OCI-LY1 (cell line): Measurements from ENCODE around the gene NWD2.

Experiments
- H2AFZ ChIP-seq: fragments of 200-600 bp; sonication (generic), shearing (Covaris generic); 2 replicates; pipeline ENCODE4 v1.6.0; 2014; ENCODE audit warnings: antibody characterized with exemption, mild to moderate bottlenecking, low read length
- H3F3A ChIP-seq: fragments of 200-600 bp; sonication (generic), shearing (Covaris generic); 2 replicates; pipeline ENCODE4 v1.6.0; 2014; ENCODE audit warnings: mild to moderate bottlenecking, antibody characterized with exemption, low read length, moderate library complexity; ENCODE audit not compliant: insufficient read depth
- H3K27ac ChIP-seq: fragments of 200-600 bp; sonication (generic); 2 replicates; pipeline ENCODE4 v1.5.1; 2014; ENCODE audit warnings: low read length, mixed run types, mild to moderate bottlenecking, low read depth; ENCODE audit not compliant: poor library complexity, severe bottlenecking
- H3K27me3 ChIP-seq: fragments of 200-600 bp; sonication (generic); 2 replicates; pipeline ENCODE4 v1.6.0; 2014; ENCODE audit warnings: antibody characterized with exemption, mild to moderate bottlenecking, low read length, moderate library complexity; ENCODE audit not compliant: insufficient read depth
- H3K36me3 ChIP-seq: fragments of 200-600 bp; sonication (generic); 2 replicates; pipeline ENCODE4 v1.6.1; 2014; ENCODE audit warnings: mild to moderate bottlenecking, antibody characterized with exemption, low read length, moderate library complexity, mixed read lengths; ENCODE audit not compliant: insufficient read depth
- H3K4me1 ChIP-seq: fragments of 200-600 bp; sonication (generic); 2 replicates; pipeline ENCODE4 v1.5.1; 2014; ENCODE audit warnings: mild to moderate bottlenecking, low read length, moderate library complexity; ENCODE audit not compliant: insufficient read depth, severe bottlenecking
- H3K4me2 ChIP-seq: fragments of 200-600 bp; sonication (generic), shearing (Covaris generic); 2 replicates; pipeline ENCODE4 v1.6.1; 2014; ENCODE audit warnings: low read length
- H3K4me3 ChIP-seq: fragments of 200-600 bp; sonication (generic); 2 replicates; pipeline ENCODE4 v1.5.1; 2014; ENCODE audit warnings: low read length, low read depth, mild to moderate bottlenecking, mixed read lengths; ENCODE audit not compliant: poor library complexity, severe bottlenecking
- H3K79me2 ChIP-seq: fragments of 200-600 bp; shearing (Covaris generic); 2 replicates; pipeline ENCODE4 v1.6.1; 2016; ENCODE audit warnings: mixed run types, low read length, mixed read lengths; ENCODE audit not compliant: insufficient read depth
- H3K9ac ChIP-seq: fragments of 200-600 bp; sonication (generic), shearing (Covaris generic); 2 replicates; pipeline ENCODE4 v1.6.1; 2014; ENCODE audit warnings: mild to moderate bottlenecking, low read length, mixed read lengths
- H3K9me2 ChIP-seq: fragments of 200-600 bp; sonication (generic), shearing (Covaris generic); 2 replicates; pipeline ENCODE4 v1.6.1; 2014; ENCODE audit warnings: low read depth, mild to moderate bottlenecking, low read length, mixed read lengths
- H3K9me3 ChIP-seq: fragments of 200-600 bp; shearing (Covaris generic); 2 replicates; pipeline ENCODE4 v1.6.1; 2014; ENCODE audit warnings: low read length, mixed read lengths
- H4K20me1 ChIP-seq: fragments of 200-600 bp; sonication (generic), shearing (Covaris generic); 2 replicates; pipeline ENCODE4 v1.6.0; 2016; ENCODE audit warnings: mild to moderate bottlenecking, low read length; ENCODE audit not compliant: insufficient read depth
- EZH2 ChIP-seq: fragments of 200-600 bp; sonication (generic), shearing (Covaris generic); IDR thresholded peaks from 2 replicates; pipeline ENCODE4 v1.8.0; 2017; ENCODE audit warnings: borderline replicate concordance, mixed run types, mild to moderate bottlenecking, antibody characterized with exemption, low read length, moderate library complexity, mixed read lengths
- TF ChIP-seq, protein P1 (sequence below): fragments of 200-600 bp; sonication (generic), shearing (Covaris generic); IDR thresholded peaks from 2 replicates; pipeline ENCODE4 v1.5.1; 2017; ENCODE audit warnings: mild to moderate bottlenecking, antibody characterized with exemption, low read length, moderate library complexity, mixed read lengths

NWD2 gene

DNA sequence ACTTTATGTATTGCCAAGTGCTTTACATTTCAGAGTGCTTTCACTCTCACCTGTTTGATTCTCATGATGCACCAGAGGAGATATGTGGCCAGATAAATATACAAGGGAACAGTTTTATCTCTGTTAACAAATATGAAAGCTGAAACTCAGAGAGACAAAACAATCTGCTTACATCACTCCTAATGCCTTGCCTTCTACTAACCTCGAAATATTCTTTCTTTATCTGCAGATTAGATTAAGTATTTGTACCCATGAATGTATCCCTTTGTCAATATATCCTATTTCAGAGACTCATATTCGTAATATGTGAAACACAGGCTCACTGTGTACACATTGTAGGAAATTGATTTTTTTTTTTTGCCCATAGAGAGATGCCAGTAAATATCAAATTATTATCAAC, 178.1 kb downstream of the NWD2 start:
- H3K4me1 ChIP-seq, result no peaks in the 10 kb centered on the region
- no peak overlapping the region for H3K9ac ChIP-seq
- no peak overlapping the region for H3K27ac ChIP-seq
- H3K27me3 ChIP-seq, result no peaks in the 10 kb centered on the region
- no peak overlapping the region for H3K4me3 ChIP-seq
- no peak overlapping the region for H2AFZ ChIP-seq
- no peaks in the 10 kb centered on the region for H3F3A ChIP-seq
- no peaks in the 10 kb centered on the region for H4K20me1 ChIP-seq
- TF ChIP-seq EZH2, result no peak
- TF ChIP-seq, protein P1, sequence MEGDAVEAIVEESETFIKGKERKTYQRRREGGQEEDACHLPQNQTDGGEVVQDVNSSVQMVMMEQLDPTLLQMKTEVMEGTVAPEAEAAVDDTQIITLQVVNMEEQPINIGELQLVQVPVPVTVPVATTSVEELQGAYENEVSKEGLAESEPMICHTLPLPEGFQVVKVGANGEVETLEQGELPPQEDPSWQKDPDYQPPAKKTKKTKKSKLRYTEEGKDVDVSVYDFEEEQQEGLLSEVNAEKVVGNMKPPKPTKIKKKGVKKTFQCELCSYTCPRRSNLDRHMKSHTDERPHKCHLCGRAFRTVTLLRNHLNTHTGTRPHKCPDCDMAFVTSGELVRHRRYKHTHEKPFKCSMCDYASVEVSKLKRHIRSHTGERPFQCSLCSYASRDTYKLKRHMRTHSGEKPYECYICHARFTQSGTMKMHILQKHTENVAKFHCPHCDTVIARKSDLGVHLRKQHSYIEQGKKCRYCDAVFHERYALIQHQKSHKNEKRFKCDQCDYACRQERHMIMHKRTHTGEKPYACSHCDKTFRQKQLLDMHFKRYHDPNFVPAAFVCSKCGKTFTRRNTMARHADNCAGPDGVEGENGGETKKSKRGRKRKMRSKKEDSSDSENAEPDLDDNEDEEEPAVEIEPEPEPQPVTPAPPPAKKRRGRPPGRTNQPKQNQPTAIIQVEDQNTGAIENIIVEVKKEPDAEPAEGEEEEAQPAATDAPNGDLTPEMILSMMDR, result no peak
- H3K36me3 ChIP-seq, result no peaks in the 10 kb centered on the region
- no peak overlapping the region for H3K4me2 ChIP-seq
- H3K79me2 ChIP-seq, result no peaks in the 10 kb centered on the region
- H3K9me2 ChIP-seq, result no peaks in the 10 kb centered on the region
- H3K9me3 ChIP-seq, result no peaks in the 10 kb centered on the region

DNA sequence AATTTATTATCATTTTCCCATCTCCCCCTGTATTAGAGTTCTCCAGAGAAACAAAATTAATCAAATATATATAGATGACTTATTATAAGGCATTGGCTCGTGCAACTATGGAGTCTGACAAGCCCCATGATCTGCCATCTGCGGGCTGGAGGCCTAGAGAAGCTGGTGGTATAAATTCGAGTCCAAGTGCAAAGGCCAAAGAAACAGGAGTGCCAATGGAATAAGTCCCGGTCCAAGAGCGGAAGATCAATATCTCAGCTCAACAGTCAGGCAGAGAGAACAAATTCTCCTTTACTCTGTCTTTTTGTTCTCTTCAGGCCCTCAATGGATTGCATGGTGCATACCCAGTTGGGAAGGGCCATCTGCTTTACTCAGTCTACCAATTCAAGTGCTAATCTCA, 178.8 kb downstream of the NWD2 start:
- H2AFZ ChIP-seq, result no peak overlapping the region
- TF ChIP-seq, protein P1, result no peak
- no peak for TF ChIP-seq EZH2
- no peaks in the 10 kb centered on the region for H4K20me1 ChIP-seq
- no peaks in the 10 kb centered on the region for H3K27me3 ChIP-seq
- H3K9me2 ChIP-seq, result no peaks in the 10 kb centered on the region
- H3K36me3 ChIP-seq, result no peaks in the 10 kb centered on the region
- H3K9me3 ChIP-seq, result no peaks in the 10 kb centered on the region
- H3K79me2 ChIP-seq, result no peaks in the 10 kb centered on the region
- no peaks in the 10 kb centered on the region for H3K4me1 ChIP-seq
- no peaks in the 10 kb centered on the region for H3F3A ChIP-seq
- no peak overlapping the region for H3K4me2 ChIP-seq
- H3K9ac ChIP-seq, result no peak overlapping the region
- H3K27ac ChIP-seq, result no peak overlapping the region
- H3K4me3 ChIP-seq, result no peak overlapping the region

DNA sequence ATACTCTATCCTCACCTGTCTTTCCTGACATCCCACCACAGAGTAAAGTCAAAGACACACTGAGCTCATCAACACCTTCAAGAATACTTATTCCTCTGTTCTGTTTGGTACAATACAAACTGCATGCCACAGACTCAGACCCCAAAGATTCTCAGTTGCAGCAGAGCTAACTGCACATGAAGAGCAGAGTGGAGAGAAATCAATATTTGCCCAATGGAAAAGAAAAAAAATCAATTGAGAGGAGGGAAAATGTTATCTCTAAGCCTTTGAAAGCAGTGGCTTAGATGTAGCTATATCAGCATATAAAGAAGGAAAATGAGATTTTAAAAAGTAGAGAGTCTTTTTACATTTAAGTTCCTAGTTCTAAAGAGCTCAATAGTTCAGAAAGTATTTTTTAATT, 180.2 kb downstream of the NWD2 start:
- Histone ChIP-seq H4K20me1 (no peaks in the 10 kb centered on the region), H3K4me2 (no peak overlapping the region), H3K79me2 (no peaks in the 10 kb centered on the region), H2AFZ (no peak overlapping the region), H3K27me3 (no peaks in the 10 kb centered on the region), H3K9ac (no peak overlapping the region), H3K4me1 (no peaks in the 10 kb centered on the region), H3K9me2 (no peaks in the 10 kb centered on the region), H3F3A (no peaks in the 10 kb centered on the region), H3K9me3 (no peaks in the 10 kb centered on the region), H3K36me3 (no peaks in the 10 kb centered on the region), H3K27ac (no peak overlapping the region), H3K4me3 (no peak overlapping the region)
- TF ChIP-seq, protein P1, result no peak
- no peak for TF ChIP-seq EZH2
